Adrenal gland (tissue), 5 donors: ENCODE measurements around the gene PELI2.

Source experiments
- POLR2A ChIP-seq, 2 donors: fragments of 450-650 bp; IDR thresholded peaks; one replicate each; pipeline ENCODE4 v1.6.1; 2017; ENCODE audit warnings: antibody characterized with exemption in 2 of 2, mild to moderate bottlenecking in 2 of 2, moderate library complexity in 1 of 2
- TF ChIP-seq, protein P1 (sequence below), 6 experiments: fragments of 450-650 bp in 4 of 6; fragments of 200-600 bp in 2 of 6; sonication (generic) in 1 of 6; IDR thresholded peaks; 1 replicate in 5 of 6; 2 replicates in 1 of 6; pipeline versions ENCODE4 v1.5.1 to v1.8.0; 2016 to 2021; ENCODE audit warnings: antibody characterized with exemption in 6 of 6, mild to moderate bottlenecking in 2 of 6, moderate library complexity in 1 of 6
- donor health status: DM: no; HTN: no; CAD: no.

DNA sequence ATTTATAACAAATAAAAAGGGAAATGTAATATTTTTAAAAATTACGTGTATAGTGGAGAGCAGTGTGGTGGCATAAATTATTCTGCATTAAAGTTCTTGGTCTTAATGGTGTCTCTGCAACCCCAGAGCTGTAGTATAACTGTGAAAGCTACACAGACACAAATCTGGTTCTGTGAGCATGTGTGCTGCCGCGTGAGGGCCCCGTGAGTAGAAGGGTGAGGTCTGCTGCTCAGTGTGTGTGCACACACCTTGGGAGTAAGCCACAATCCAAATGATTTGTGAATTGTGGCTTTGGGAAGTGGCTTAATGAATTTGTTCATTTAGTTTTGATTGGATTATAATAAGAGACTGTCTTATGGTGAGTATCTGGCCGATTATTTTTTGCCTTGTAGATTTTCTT lies 16.8 kb downstream of the PELI2 start:
- TF ChIP-seq, protein P1, sequence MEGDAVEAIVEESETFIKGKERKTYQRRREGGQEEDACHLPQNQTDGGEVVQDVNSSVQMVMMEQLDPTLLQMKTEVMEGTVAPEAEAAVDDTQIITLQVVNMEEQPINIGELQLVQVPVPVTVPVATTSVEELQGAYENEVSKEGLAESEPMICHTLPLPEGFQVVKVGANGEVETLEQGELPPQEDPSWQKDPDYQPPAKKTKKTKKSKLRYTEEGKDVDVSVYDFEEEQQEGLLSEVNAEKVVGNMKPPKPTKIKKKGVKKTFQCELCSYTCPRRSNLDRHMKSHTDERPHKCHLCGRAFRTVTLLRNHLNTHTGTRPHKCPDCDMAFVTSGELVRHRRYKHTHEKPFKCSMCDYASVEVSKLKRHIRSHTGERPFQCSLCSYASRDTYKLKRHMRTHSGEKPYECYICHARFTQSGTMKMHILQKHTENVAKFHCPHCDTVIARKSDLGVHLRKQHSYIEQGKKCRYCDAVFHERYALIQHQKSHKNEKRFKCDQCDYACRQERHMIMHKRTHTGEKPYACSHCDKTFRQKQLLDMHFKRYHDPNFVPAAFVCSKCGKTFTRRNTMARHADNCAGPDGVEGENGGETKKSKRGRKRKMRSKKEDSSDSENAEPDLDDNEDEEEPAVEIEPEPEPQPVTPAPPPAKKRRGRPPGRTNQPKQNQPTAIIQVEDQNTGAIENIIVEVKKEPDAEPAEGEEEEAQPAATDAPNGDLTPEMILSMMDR (IDR thresholded peaks at IDR 0.05) = no peak
- no peak for TF ChIP-seq POLR2A (IDR thresholded peaks at IDR 0.05)
